HG03469 (cell line): ENCODE measurements around the gene ZBTB7C.

Source experiments
- ATAC-seq: cut with Tn5 transposase; IDR thresholded peaks from one replicate; pipeline ENCODE4 v1.9.1; 2021; ENCODE audit warnings: mild to moderate bottlenecking, moderate library complexity, moderate number of reproducible peaks; ENCODE audit not compliant: unreplicated experiment

The ZBTB7C gene

GRCh38 chr18:47986620-47987387, 422.4 kb downstream of the ZBTB7C start:
- ATAC-seq, result no peak

DNA sequence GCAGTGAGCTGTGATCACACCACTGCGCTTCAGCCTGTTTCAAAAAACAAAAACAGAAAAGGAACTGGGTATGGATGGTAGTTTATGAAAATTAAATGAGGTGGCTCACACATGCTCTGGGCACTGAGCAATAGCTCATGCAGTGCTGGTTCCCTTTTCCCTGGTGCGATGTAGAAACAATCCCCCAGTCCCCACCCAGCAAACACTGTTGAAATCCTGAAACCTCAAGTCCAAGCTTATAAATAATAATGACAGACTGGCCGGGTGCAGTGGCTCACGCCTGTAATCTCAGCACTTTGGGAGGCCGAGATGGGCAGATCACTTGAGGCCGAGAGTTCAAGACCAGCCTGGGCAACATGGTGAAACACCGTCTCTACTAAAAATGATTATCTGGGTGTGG, 423.3 kb downstream of the ZBTB7C start:
- ATAC-seq, result no peak

DNA sequence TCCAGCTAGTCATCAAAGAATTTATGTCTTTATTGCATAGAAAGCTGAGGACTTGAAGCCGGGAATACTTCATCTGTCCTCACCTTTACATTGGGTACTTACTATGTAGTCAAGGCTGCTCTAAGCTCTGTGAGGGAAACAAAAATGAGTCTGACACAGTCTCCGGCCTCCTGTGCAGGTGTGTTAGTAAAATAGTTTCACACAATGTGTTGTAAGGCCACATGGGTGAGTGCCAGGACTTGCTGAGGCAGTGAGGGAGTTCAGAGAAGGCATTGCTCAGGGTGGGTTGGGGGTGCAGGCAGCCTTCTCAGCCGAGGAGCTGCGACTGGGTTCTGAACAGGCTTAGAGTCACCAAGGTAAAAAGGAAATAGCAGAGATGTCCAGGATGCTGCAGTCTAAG, 424.2 kb downstream of the ZBTB7C start:
- ATAC-seq, result no peak

DNA sequence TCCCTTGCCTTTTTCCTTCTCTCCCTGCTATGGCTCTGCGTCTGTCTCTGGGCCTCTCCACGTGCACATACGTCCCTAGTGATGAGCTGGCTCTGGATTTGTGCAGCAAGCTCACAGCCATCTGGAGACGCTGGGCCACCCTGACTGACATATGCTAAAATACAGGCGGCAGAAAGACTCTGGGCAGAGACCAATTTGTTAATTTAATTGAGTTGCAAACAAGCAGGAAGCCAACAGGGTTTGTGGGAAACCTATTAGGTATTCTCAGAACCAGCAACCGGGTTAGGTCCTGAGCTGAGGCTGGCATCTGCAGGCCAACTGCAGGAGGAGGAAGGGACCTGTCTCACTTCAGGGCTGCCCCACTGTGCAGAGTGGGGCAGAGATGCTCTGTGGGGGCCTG, 425.2 kb downstream of the ZBTB7C start:
- no peak for ATAC-seq

DNA sequence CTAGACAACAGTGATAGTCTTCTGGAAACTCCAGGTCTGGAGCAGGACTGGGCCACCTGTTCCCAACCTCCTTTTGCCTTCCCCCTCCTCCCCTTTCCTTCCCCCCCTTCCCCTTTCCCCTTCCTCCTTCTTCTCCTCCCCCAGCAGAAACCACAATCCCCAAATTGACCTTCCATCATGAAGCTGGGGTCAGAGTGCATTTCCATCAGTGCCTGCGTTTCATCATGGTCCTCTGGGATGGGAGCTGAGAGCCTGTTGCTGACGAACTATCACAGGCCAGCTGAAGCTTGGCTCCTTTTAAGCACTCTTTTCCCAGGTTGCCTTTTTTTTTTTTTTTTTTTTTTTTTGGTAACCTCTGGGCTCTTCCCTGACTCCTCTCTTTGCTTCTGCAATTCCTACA, 426.1 kb downstream of the ZBTB7C start:
- no peak for ATAC-seq

GRCh38 chr18:47981830-47982229, 427.4 kb downstream of the ZBTB7C start:
- no peak for ATAC-seq

DNA sequence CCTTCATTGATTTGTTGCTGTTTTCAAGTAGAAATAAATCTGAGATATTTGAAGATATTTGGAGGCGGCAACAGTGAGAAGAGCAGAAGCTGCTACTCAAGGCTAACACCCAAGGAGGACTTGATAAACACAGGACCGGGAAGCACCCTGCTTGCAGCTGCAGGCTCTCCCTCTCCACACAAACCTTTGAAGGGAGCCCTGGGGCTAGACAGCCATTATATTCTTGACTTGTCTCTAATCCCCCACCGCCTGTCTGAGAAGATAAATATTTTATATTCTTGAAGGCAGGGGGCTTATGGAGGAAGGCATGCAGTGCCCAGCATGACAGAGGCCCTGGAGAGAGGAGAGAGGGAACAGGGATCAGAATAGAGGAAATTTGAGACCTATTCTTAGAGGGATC, 427.9 kb downstream of the ZBTB7C start:
- ATAC-seq, result no peak

GRCh38 chr18:47979611-47980200, 429.5 kb downstream of the ZBTB7C start:
- no peak for ATAC-seq

DNA sequence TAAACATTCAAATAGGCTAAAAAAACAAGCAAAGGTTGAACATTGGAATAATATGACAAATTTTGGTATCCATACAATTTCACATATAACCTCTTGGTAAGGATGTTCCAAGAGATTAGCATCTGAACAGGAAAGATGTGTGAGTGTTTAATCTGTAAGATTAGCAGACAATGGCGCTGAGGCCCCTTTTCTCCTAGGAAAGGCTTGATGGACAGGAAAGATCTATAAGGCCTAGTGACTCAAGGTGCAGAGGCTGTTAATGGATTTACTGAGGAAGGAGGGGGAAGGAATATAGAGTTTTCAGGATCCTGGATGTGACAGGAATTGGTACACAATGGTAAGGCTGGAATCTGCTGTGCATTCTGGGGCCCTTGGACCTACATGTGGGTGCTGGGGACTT, 430.6 kb downstream of the ZBTB7C start:
- ATAC-seq, result no peak

GRCh38 chr18:47978141-47978540, 431.0 kb downstream of the ZBTB7C start:
- no peak for ATAC-seq
